ENCODE data around the gene FER1L5.
"Not testable (repeated sequence)": the region's sequence is repeated elsewhere in the genome, so short reads cannot be mapped to it uniquely, and the experiment has no call there.

Gene FER1L5

GRCh38 chr2:96636551-96637171, 5.9 kb upstream of the FER1L5 start:
- DNase-seq (ENCODE audit: low spot score): no peak

DNA sequence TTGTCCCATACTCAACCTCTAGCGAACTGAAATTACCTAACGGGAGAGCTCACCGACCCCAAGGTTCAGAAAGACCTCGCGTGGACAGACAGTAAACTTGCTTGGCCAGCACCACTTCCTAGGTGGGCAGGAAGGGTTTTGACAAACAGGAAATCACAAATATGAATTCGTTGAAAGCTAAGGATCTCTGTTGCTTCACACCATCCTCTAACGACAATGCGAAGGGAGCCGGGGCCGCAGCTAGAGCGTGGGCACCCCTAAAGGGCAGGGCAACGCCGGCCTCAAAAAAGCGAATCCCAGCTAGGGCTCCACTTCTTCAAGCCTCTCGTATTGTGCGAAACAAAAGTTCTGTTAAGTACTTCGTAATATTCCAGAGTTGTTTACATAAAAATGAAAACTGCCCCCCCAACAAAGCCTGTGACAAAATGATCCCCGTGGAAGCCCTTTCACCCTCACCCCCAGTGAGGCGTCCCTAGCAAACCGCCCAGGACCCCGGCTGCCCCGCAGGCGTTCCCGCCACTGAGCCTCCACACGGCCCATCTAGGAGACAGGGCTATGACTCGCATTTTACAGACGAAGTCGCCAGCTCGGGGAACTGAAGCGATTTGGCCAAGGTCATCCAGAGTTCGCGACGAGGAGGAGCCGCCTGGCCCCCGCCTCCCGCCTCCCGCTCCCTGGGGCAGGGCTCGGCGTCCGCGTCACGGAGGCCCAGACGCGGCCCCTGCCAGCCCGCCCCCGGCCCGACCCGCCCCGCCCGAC, 5.0 kb upstream of the FER1L5 start:
- peak; percentile 91 for DNase-seq (ENCODE audit: low spot score)

GRCh38 chr2:96638144-96639121, 4.1 kb upstream of the FER1L5 start, which contains the start of gene KANSL3:
KANSL3 (minus strand) TSS chr2:96638312; CDS start chr2:96637135, 1,177 bp downstream.
- DNase-seq (ENCODE audit: low spot score): peak; percentile 94

GRCh38 chr2:96647681-96648080, 5.1 kb downstream of the FER1L5 start:
- no peak for DNase-seq (ENCODE audit: low spot score)

DNA sequence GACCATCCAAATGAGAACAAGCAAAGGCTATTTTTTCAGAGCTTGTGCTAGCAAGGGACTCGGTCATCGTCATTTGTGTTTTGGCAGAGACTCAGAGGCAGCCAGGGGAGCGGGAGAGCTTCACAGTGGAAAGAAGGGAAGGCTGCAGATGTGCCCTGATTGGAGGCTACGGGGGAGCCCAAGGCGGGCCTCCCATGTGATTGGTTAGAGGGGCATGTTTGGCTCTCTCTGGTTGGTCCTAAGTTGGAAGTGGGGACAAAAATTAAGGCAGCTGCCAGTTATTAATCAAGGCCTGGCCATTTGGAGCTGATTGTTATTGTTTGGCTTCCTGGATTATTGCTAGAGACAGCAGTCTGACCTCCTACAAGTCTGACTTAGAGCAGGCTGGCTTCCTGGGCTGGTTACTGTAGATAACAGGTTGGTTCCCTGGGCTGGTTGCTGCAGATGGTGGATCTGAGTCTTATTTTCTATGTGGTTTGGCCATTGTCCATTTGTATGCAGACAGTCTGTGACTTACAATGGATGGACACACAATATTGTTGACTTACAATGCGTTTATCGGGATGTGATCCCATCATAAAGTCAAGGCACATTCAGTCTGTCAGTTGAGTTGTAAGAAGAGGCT, 5.9 kb downstream of the FER1L5 start:
- no peak for DNase-seq (ENCODE audit: low spot score)

DNA sequence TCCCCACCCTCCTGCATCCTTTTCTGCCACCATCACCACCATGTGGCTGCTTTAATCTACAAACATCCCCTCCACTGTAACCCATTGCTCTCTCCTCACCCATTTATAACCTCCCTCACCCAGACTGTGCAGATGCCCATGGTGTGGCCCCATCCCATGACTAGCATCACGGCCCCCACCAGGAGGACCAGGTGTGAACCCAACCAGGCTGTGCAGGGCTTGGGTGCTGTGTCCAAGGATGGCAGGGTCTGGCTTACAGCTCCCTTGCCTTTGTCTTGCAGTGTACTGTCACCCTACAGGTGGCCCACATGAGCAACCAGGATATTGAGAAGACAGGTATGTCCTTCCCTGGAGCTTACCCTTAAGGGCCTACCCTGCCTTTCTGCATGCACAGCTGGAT, 6.8 kb downstream of the FER1L5 start:
- DNase-seq (ENCODE audit: low spot score): no peak

DNA sequence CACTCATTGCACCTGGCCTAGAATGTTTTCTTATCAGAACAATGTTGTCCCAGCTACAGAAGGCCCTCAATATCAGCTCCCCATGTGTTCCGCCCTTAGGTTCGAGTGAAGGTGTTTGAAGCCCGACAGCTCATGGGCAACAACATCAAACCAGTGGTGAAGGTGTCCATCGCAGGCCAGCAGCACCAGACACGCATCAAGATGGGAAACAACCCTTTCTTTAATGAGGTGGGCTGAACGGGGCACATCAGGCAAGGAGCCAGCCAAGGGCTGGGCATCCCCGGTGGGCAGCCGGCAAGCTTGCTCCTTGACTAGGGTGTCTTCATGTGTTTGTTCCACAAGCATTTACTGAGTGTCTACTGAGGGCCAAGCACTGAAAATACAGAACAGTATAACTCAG, 9.2 kb downstream of the FER1L5 start:
- DNase-seq (ENCODE audit: low spot score): no peak

GRCh38 chr2:96654791-96655190, 12.2 kb downstream of the FER1L5 start:
- DNase-seq (ENCODE audit: low spot score): not testable (repeated sequence)

GRCh38 chr2:96655526-96655925, 13.0 kb downstream of the FER1L5 start:
- no peak for DNase-seq (ENCODE audit: low spot score)

GRCh38 chr2:96656540-96656939, 14.0 kb downstream of the FER1L5 start:
- no peak for DNase-seq (ENCODE audit: low spot score)

GRCh38 chr2:96661324-96661723, 18.8 kb downstream of the FER1L5 start:
- DNase-seq (ENCODE audit: low spot score): no peak

DNA sequence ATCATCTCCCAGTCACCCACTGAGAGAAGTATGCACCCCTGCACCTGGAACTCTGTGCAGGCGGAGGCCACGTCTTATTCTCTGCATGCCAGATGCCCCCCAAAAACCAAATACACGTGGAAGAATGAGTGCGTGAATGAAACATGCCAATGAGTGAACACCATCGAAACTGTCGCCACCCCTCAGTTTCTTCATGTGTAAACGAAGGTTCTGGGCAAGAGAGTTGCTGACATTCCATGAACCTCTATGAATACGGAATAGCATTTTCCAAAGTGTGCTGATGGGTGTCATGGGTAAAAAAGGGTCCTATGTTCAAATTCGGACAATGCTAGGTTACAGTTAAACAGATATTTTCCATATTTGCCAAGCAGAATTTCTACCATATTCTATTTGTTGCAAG, 19.8 kb downstream of the FER1L5 start:
- DNase-seq (ENCODE audit: low spot score): no peak

- no peak for DNase-seq (ENCODE audit: low spot score)
These were observed 20.6 kb downstream of the FER1L5 start for GRCh38 chr2:96663177-96663576.

DNA sequence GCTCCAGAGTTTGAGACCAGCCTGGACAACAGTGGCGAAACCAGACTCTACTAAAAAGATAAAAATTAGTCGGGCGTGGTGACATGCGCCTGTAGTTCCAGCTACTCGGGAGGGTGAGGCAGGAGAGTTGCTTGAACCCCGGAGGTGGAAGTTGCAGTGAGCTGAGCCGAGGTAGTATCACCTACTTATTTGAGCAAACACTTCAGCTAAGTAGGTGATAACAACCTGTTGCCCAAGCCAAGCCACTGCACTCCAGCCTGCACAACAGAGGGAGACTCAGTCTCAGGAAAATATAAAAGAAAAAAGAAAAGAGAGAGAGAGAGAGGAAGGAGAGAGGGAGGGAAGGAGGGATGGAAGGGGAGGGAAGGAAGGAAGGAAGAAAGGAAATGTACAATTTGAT, 21.3 kb downstream of the FER1L5 start:
- DNase-seq (ENCODE audit: low spot score): no peak

GRCh38 chr2:96664366-96664925, 21.9 kb downstream of the FER1L5 start:
- DNase-seq (ENCODE audit: low spot score): no peak

DNA sequence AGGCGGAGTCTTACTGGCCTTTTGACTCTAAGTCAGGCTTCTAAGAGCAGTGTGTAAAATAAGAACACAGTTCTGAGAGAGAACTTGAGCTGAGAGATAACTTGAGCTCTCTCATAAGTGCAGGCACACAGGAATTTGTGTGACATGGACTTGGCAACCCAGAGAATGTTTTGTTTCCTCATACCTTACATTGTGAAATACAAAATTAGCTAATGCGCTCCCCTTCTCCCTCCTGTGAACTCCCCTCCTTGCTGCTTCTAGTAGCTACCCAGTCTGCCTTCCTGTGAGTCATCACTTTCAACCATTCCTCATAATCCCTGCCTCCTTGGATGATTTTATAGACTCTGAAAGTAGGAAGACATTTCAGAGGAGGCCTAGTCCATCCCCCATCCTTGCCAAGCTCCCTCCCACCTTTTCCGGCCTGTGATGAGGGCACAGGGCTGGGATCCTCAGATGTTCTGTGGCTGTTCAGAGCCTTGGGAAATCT, 22.6 kb downstream of the FER1L5 start:
- DNase-seq (ENCODE audit: low spot score): no peak

- DNase-seq (ENCODE audit: low spot score): not testable (repeated sequence)
These were observed 23.2 kb downstream of the FER1L5 start for GRCh38 chr2:96665717-96666116.

GRCh38 chr2:96668771-96669170, 26.2 kb downstream of the FER1L5 start:
- DNase-seq (ENCODE audit: low spot score): no peak

DNA sequence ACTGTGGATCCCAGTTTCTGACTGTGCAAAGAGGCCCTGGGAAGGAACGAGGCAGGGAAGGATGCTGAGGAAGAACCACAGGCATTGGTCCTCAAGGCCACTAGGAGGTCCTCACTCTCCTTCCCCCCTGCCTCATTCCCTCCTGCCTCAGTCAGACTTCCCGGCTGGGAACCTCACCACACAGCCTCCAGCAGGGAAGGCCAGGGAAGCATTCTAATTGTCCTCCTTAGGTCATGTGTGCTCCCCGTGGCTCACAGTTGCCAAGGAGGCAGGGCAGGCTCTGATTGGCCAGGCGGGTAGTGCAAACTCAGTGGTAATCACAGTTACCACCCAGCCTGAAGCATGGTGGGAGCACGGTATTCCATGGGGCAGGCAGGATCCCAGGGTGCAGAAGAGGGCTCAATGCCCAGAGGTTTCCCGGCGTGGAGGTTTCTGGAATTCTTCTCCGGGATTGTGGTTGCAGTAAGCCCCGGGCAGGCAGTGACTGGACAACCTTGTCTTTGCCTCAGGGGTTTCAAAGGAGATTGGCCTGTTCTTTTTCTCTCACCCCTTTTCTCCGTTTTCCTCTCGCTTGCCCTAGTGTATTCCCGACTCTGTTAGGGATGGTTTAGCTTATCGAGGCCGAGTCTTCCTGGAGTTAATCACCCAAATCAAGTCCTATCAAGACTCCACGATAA, 27.1 kb downstream of the FER1L5 start:
- no peak for DNase-seq (ENCODE audit: low spot score)

DNA sequence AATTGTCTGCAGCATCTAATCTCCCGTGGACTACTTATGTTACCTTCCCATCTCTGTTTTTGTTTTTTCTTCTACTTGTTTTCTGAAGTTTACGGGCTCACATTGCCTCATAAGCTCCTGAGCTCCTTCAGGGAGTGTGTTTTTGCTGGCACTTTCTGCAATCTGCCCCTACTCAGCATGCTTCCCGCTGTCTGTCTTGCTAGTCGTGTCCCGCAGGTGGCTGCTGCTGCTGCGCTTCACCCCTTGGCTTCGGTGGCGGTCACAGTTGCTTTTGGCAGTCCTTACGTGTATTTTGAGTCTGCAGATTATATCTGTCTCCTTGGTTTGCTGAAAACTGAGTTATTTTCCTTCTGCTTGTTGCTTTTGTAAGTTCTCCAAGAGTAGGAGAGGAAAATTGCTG, 37.3 kb downstream of the FER1L5 start:
- DNase-seq (ENCODE audit: low spot score): no peak

- DNase-seq (ENCODE audit: low spot score): no peak
These were observed 38.1 kb downstream of the FER1L5 start for GRCh38 chr2:96680561-96681141.

All from left forelimb (tissue), 1 donor.